IMR-90 (cell line): ENCODE measurements around the gene TRHDE. TPM values are rescaled to one million over a fixed set of nuclear protein-coding genes. Genes with fewer than 3 reads are reported as not detected.

Experiments
- ATAC-seq: fragments of 200-7000 bp; cut with Tn5 transposase; 2 replicates; pipeline ENCODE4 v1.9.1; 2020; ENCODE audit warnings: low read depth, mild to moderate bottlenecking, moderate library complexity
- BruUV-seq: library from RNA; stranded (reverse); fragments of 400-500 nt; replicated peaks from 2 replicates; lab custom pipeline; 2021; lab: Mats Ljungman, UMichigan
- CTCF ChIA-PET: fragments of 300-600 bp; formaldehyde crosslinking; extraction: SDS; loops from one replicate; lab custom pipeline; 2021; ENCODE audit warnings: antibody characterized with exemption; lab: Yijun Ruan, JAX
- POLR2A ChIA-PET: fragments of 300-600 bp; sonication (Branson Sonifier 250); formaldehyde crosslinking; loops from one replicate; lab custom pipeline; 2022; ENCODE audit warnings: antibody characterized with exemption; ENCODE audit not compliant: unreplicated experiment; lab: Charles Lee
- DNase-seq: peaks from one replicate; pipeline ENCODE4 v3.0.0; 2013
- H2AFZ ChIP-seq: replicated peaks from 2 replicates; pipeline ENCODE3; 2013; ENCODE audit warnings: low read length, mild to moderate bottlenecking; ENCODE audit not compliant: poor library complexity
- H2AK5ac ChIP-seq: 2 replicates; pipeline ENCODE4 v1.6.1; 2013; ENCODE audit warnings: low read depth, low read length, inconsistent platforms
- H2AK9ac ChIP-seq: replicated peaks from 2 replicates; pipeline ENCODE3; 2013; ENCODE audit warnings: mild to moderate bottlenecking, low read depth, low read length, moderate library complexity; ENCODE audit not compliant: poor library complexity
- H2BK120ac ChIP-seq: 2 replicates; pipeline ENCODE4 v1.6.1; 2013; ENCODE audit warnings: low read depth, low read length, inconsistent platforms
- H2BK15ac ChIP-seq: 3 replicates; pipeline ENCODE4 v1.6.1; 2013; ENCODE audit warnings: low read depth, low read length, inconsistent platforms
- H2BK20ac ChIP-seq: 2 replicates; pipeline ENCODE4 v1.6.1; 2013; ENCODE audit warnings: low read depth, mild to moderate bottlenecking, inconsistent platforms, low read length, moderate library complexity
- H2BK5ac ChIP-seq: 2 replicates; pipeline ENCODE4 v1.6.1; 2013; ENCODE audit warnings: mild to moderate bottlenecking, low read depth, low read length, inconsistent platforms; ENCODE audit not compliant: poor library complexity, severe bottlenecking
- H3K14ac ChIP-seq: replicated peaks from 2 replicates; pipeline ENCODE4 v1.6.1; 2013; ENCODE audit warnings: low read depth, low read length, inconsistent platforms
- H3K18ac ChIP-seq: 2 replicates; pipeline ENCODE4 v1.6.1; 2013; ENCODE audit warnings: low read depth, low read length, control low read depth
- H3K23ac ChIP-seq: 2 replicates; pipeline ENCODE4 v1.6.1; 2013; ENCODE audit warnings: low read depth, low read length, inconsistent platforms
- H3K27ac ChIP-seq: 2 replicates; pipeline ENCODE4 v1.5.1; 2013; ENCODE audit warnings: mild to moderate bottlenecking, control low read depth, low read length; ENCODE audit not compliant: insufficient read depth
- H3K27me3 ChIP-seq: 2 replicates; pipeline ENCODE4 v1.6.1; 2013; ENCODE audit warnings: low read length; ENCODE audit not compliant: control insufficient read depth, insufficient read depth
- H3K36me3 ChIP-seq: 2 replicates; pipeline ENCODE4 v1.6.1; 2013; ENCODE audit warnings: low read length, mixed read lengths; ENCODE audit not compliant: control insufficient read depth, insufficient read depth
- H3K4ac ChIP-seq: 2 replicates; pipeline ENCODE4 v1.6.1; 2013; ENCODE audit warnings: low read depth, low read length, inconsistent platforms
- H3K4me1 ChIP-seq: 2 replicates; pipeline ENCODE4 v1.6.1; 2013; ENCODE audit warnings: low read length, mixed read lengths; ENCODE audit not compliant: control insufficient read depth, insufficient read depth
- H3K4me2 ChIP-seq: 2 replicates; pipeline ENCODE4 v1.6.1; 2013; ENCODE audit warnings: low read depth, mild to moderate bottlenecking, control low read depth, low read length, moderate library complexity
- H3K4me3 ChIP-seq: 2 replicates; pipeline ENCODE4 v1.5.1; 2013; ENCODE audit warnings: low read depth, mild to moderate bottlenecking, control low read depth, low read length, moderate library complexity; ENCODE audit not compliant: insufficient read depth
- H3K56ac ChIP-seq: 2 replicates; pipeline ENCODE4 v1.6.1; 2013; ENCODE audit warnings: low read length, inconsistent platforms; ENCODE audit not compliant: insufficient read depth; ENCODE audit errors: extremely low read depth
- H3K79me1 ChIP-seq, 2 experiments: 2 replicates each; pipeline ENCODE4 v1.6.1; 2013; ENCODE audit warnings: low read length in 2 of 2, inconsistent platforms in 1 of 2, low read depth in 1 of 2
- H3K9ac ChIP-seq: 2 replicates; pipeline ENCODE4 v1.6.1; 2013; ENCODE audit warnings: low read depth, low read length, control low read depth
- H3K9me1 ChIP-seq: 2 replicates; pipeline ENCODE4 v1.6.1; 2013; ENCODE audit warnings: low read length, inconsistent platforms; ENCODE audit not compliant: insufficient read depth
- H3K9me3 ChIP-seq: 2 replicates; pipeline ENCODE4 v1.6.1; 2013; ENCODE audit warnings: low read length; ENCODE audit not compliant: control insufficient read depth, insufficient read depth
- H4K20me1 ChIP-seq: 2 replicates; pipeline ENCODE4 v1.6.1; 2013; ENCODE audit warnings: low read length, inconsistent platforms; ENCODE audit not compliant: insufficient read depth
- H4K5ac ChIP-seq: 2 replicates; pipeline ENCODE4 v1.6.1; 2013; ENCODE audit warnings: mild to moderate bottlenecking, low read depth, low read length, control low read depth
- H4K8ac ChIP-seq, 2 experiments: 2 replicates each; pipeline ENCODE4 v1.6.1; 2013; ENCODE audit warnings: low read depth in 2 of 2, low read length in 2 of 2, control low read depth in 1 of 2, inconsistent platforms in 1 of 2
- H4K91ac ChIP-seq: 2 replicates; pipeline ENCODE4 v1.6.1; 2013; ENCODE audit warnings: low read depth, low read length, inconsistent platforms; ENCODE audit not compliant: insufficient read depth
- BHLHE40 ChIP-seq: fragments of 150-350 bp; IDR thresholded peaks from 2 replicates; pipeline ENCODE4 v1.6.1; 2016; ENCODE audit warnings: mild to moderate bottlenecking, low read depth, low read length
- CEBPB ChIP-seq: IDR thresholded peaks from 2 replicates; pipeline ENCODE4 v1.6.1; 2012; ENCODE audit warnings: low read depth, low read length, improper control_type of control experiment
- CHD1 ChIP-seq: IDR thresholded peaks from 2 replicates; pipeline ENCODE4 v1.6.1; 2012; ENCODE audit warnings: low read depth, low read length, improper control_type of control experiment
- FOS ChIP-seq: fragments of 150-350 bp; IDR thresholded peaks from 2 replicates; pipeline ENCODE4 v1.6.1; 2016; ENCODE audit warnings: low read depth, low read length
- MAFK ChIP-seq: IDR thresholded peaks from 2 replicates; pipeline ENCODE4 v1.6.1; 2012; ENCODE audit warnings: low read depth, low read length, improper control_type of control experiment
- MAZ ChIP-seq: IDR thresholded peaks from 2 replicates; pipeline ENCODE4 v1.6.1; 2012; ENCODE audit warnings: low read depth, mild to moderate bottlenecking, low read length, improper control_type of control experiment, moderate library complexity, borderline replicate concordance
- MXI1 ChIP-seq: IDR thresholded peaks from 2 replicates; pipeline ENCODE4 v1.6.1; 2012; ENCODE audit warnings: low read depth, mild to moderate bottlenecking, low read length, moderate library complexity, borderline replicate concordance
- NFE2L2 ChIP-seq: fragments of 150-350 bp; IDR thresholded peaks from 2 replicates; pipeline ENCODE4 v1.6.1; 2016; ENCODE audit warnings: low read depth, mild to moderate bottlenecking, low read length
- POLR2A ChIP-seq: IDR thresholded peaks from 2 replicates; pipeline ENCODE4 v1.6.1; 2012; ENCODE audit warnings: mild to moderate bottlenecking, low read depth, low read length
- RAD21 ChIP-seq: IDR thresholded peaks from 2 replicates; pipeline ENCODE4 v1.6.1; 2012; ENCODE audit warnings: low read length, improper control_type of control experiment
- RCOR1 ChIP-seq: IDR thresholded peaks from 2 replicates; pipeline ENCODE4 v1.6.1; 2012; ENCODE audit warnings: mild to moderate bottlenecking, low read length, improper control_type of control experiment; ENCODE audit not compliant: insufficient replicate concordance
- RFX5 ChIP-seq: IDR thresholded peaks from 2 replicates; pipeline ENCODE4 v1.8.0; 2012; ENCODE audit warnings: low read depth, mild to moderate bottlenecking, low read length, moderate library complexity
- SMC3 ChIP-seq: fragments of 150-350 bp; IDR thresholded peaks from 2 replicates; pipeline ENCODE4 v1.6.1; 2016; ENCODE audit warnings: low read depth, mild to moderate bottlenecking, antibody characterized with exemption, low read length, moderate library complexity
- WGBS, 2 experiments: methylation state at CpG; one replicate each; pipeline versions ENCODE4 v1.1.5 to v1.1.7; 2013; ENCODE audit warnings: missing lambda C conversion rate in 2 of 2; ENCODE audit not compliant: insufficient read length in 1 of 2; ENCODE audit errors: extremely low coverage in 2 of 2; 5-methylcytosine and 5-hydroxymethylcytosine counted together
- dilution Hi-C: fragments of 300-500 bp; cut with HindIII; formaldehyde crosslinking; loops from one replicate; pipeline ENCODE4 v1.14.3; 2018; ENCODE audit warnings: low sequenced_read_pairs; ENCODE audit not compliant: unreplicated experiment
- in situ Hi-C: fragments of 300-500 bp; cut with MboI; formaldehyde crosslinking; loops from 3 replicates; pipeline ENCODE4 v1.14.3; 2019; ENCODE audit warnings: low sequenced_read_pairs, inconsistent platforms, mixed read lengths
- intact Hi-C: fragments of 100-400 bp; cut with micrococcal nuclease; formaldehyde crosslinking; loops from 2 replicates; pipeline ENCODE4 v1.10.0; 2022
- polyA plus RNA-seq, 3 experiments: library from polyadenylated mRNA; depleted of rRNA; stranded (reverse); fragments of >200 nt; gene quantifications; 2 replicates each; pipeline ENCODE4 v1.2.3, GENCODE V29; 2012; ENCODE audit warnings: low replicate concordance in 1 of 3
- total RNA-seq: library from RNA; depleted of rRNA; stranded (reverse); fragments of >200 nt; gene quantifications from 2 replicates; pipeline ENCODE4 v1.2.3, GENCODE V29; 2012
- TF ChIP-seq, protein P1 (sequence below): fragments of 150-350 bp; IDR thresholded peaks from 2 replicates; pipeline ENCODE4 v1.6.1; 2016; ENCODE audit warnings: low read depth, mild to moderate bottlenecking, low read length, moderate library complexity, borderline replicate concordance
- TF ChIP-seq, protein P2 (sequence below): conservative IDR thresholded peaks from 2 replicates; pipeline ENCODE4 v1.5.1; 2012; ENCODE audit warnings: mild to moderate bottlenecking, low read depth, low read length, improper control_type of control experiment
- TF ChIP-seq, protein P3 (sequence below): fragments of 150-350 bp; IDR thresholded peaks from 2 replicates; pipeline ENCODE4 v1.6.1; 2017; ENCODE audit warnings: mild to moderate bottlenecking, antibody characterized with exemption, low read length, low read depth

TRHDE gene
- total and polyA plus RNA-seq, 2 of the 4 experiments (the other 2 are of a cell fraction): 33.7 to 65.1 TPM

DNA sequence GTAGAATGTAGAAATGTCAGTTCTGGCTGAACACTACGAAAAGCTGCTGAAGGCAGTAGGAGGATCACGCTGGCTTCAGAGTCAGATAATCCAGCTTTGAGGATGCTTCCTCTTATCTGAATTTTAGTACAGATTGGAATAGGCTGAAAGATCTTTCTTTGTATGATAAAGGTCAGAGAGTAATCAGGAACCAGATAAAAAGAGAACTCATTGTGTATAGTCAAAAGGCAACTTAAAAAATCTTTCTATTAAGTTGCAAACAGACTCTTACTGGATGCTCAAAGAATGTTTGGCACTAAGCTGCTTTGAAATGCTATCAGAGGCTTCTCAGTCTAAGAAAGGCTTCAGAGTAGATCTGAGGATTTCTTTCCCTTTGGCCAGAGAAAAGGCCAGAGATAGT, 21.8 kb upstream of the TRHDE start:
- ATAC-seq (no peak), DNase-seq (no peak)
- Histone ChIP-seq H2AFZ (no peak overlapping the region), H2BK5ac (no peak overlapping the region), H3K9ac (no peak overlapping the region), H2BK120ac (no peak overlapping the region), H3K9me3 (peaks cover 2% of the 10 kb centered on the region; the same call in 1 of the 2 replicates), H3K27ac (no peak overlapping the region), H2BK15ac (no peak overlapping the region), H3K23ac (no peak overlapping the region), H2BK20ac (no peak overlapping the region), H2AK9ac (no peak overlapping the region), H3K27me3 (no peaks in the 10 kb centered on the region), H4K20me1 (no peaks in the 10 kb centered on the region), H2AK5ac (no peak overlapping the region), H3K4me1 (no peaks in the 10 kb centered on the region), H3K9me1 (no peaks in the 10 kb centered on the region), H4K91ac (no peak overlapping the region), H4K8ac (no peak overlapping the region), H3K79me1 (peaks cover 3% of the 10 kb centered on the region in 2 experiments; a peak in 2 of 4 replicates), H4K5ac (no peak overlapping the region; the same call in 1 of the 2 replicates), H3K4me2 (no peak overlapping the region), H3K14ac (no peak overlapping the region), H3K36me3 (peaks cover 6% of the 10 kb centered on the region), H3K56ac (no peak overlapping the region), H3K4me3 (no peak overlapping the region), H3K18ac (no peak overlapping the region), H3K4ac (no peak overlapping the region)
- in situ Hi-C loops: loop anchor here (25.0 kb wide), 1 partner anchor 588 kb away; the partner anchor contains the start of genes THAP2 and ZFC3H1
- dilution Hi-C loops: no loop called here
- WGBS, 2 experiments: no CpG with 5 or more reads among the region's 2 CpGs
- intact Hi-C loops: no loop called here
- POLR2A ChIA-PET: no interaction called here
- BruUV-seq: no TSS peak
- no peak for TF ChIP-seq RFX5
- no peak for TF ChIP-seq BHLHE40
- TF ChIP-seq, protein P1, sequence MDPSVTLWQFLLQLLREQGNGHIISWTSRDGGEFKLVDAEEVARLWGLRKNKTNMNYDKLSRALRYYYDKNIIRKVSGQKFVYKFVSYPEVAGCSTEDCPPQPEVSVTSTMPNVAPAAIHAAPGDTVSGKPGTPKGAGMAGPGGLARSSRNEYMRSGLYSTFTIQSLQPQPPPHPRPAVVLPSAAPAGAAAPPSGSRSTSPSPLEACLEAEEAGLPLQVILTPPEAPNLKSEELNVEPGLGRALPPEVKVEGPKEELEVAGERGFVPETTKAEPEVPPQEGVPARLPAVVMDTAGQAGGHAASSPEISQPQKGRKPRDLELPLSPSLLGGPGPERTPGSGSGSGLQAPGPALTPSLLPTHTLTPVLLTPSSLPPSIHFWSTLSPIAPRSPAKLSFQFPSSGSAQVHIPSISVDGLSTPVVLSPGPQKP: no peak
- TF ChIP-seq POLR2A: no peak
- TF ChIP-seq RAD21: no peak
- no peak for TF ChIP-seq MAZ
- no peak for TF ChIP-seq FOS
- TF ChIP-seq SMC3: no peak
- TF ChIP-seq MAFK: no peak
- TF ChIP-seq NFE2L2: no peak
- TF ChIP-seq, protein P2, sequence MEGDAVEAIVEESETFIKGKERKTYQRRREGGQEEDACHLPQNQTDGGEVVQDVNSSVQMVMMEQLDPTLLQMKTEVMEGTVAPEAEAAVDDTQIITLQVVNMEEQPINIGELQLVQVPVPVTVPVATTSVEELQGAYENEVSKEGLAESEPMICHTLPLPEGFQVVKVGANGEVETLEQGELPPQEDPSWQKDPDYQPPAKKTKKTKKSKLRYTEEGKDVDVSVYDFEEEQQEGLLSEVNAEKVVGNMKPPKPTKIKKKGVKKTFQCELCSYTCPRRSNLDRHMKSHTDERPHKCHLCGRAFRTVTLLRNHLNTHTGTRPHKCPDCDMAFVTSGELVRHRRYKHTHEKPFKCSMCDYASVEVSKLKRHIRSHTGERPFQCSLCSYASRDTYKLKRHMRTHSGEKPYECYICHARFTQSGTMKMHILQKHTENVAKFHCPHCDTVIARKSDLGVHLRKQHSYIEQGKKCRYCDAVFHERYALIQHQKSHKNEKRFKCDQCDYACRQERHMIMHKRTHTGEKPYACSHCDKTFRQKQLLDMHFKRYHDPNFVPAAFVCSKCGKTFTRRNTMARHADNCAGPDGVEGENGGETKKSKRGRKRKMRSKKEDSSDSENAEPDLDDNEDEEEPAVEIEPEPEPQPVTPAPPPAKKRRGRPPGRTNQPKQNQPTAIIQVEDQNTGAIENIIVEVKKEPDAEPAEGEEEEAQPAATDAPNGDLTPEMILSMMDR: no peak
- TF ChIP-seq RCOR1: no peak
- TF ChIP-seq CHD1: no peak
- TF ChIP-seq CEBPB: no peak
- TF ChIP-seq, protein P3, sequence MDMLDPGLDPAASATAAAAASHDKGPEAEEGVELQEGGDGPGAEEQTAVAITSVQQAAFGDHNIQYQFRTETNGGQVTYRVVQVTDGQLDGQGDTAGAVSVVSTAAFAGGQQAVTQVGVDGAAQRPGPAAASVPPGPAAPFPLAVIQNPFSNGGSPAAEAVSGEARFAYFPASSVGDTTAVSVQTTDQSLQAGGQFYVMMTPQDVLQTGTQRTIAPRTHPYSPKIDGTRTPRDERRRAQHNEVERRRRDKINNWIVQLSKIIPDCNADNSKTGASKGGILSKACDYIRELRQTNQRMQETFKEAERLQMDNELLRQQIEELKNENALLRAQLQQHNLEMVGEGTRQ: no peak
- TF ChIP-seq MXI1: no peak
- CTCF ChIA-PET: no interaction called here
